Naive B cell (primary cell): ENCODE measurements around the gene TNK1. TPM values are rescaled to one million over a fixed set of nuclear protein-coding genes. Genes with fewer than 3 reads are reported as not detected.

ENCODE experiments used
- ATAC-seq, 2 donors: fragments of 150-1000 bp; cut with Tn5 transposase; 2 replicates each; pipeline ENCODE4 v1.10.0; 2021; ENCODE audit warnings: low read depth in 2 of 2, mild to moderate bottlenecking in 2 of 2, moderate library complexity in 2 of 2
- DNase-seq: peaks from one replicate; pipeline ENCODE4 v3.0.0; 2022
- H3K27ac Mint-ChIP-seq, 6 donors: one replicate each; pipeline ENCODE4 v1.8.0; 2020 to 2022; ENCODE audit warnings: mild to moderate bottlenecking in 6 of 6, mixed read lengths in 6 of 6, moderate library complexity in 5 of 6, inconsistent platforms in 2 of 6
- H3K27me3 Mint-ChIP-seq, 3 donors: one replicate each; pipeline ENCODE4 v1.8.0; 2021 to 2022; ENCODE audit warnings: mixed read lengths in 3 of 3, mild to moderate bottlenecking in 1 of 3
- H3K36me3 Mint-ChIP-seq, 2 donors: one replicate each; pipeline ENCODE4 v1.8.0; 2020 to 2022; ENCODE audit warnings: mixed read lengths in 2 of 2, inconsistent platforms in 1 of 2, mild to moderate bottlenecking in 1 of 2
- H3K4me1 Mint-ChIP-seq, 3 donors: one replicate each; pipeline ENCODE4 v1.8.0; 2020 to 2022; ENCODE audit warnings: mixed read lengths in 3 of 3, inconsistent platforms in 1 of 3, mild to moderate bottlenecking in 1 of 3, moderate library complexity in 1 of 3
- H3K4me3 Mint-ChIP-seq, 8 donors: one replicate each; pipeline ENCODE4 v1.8.0; 2020 to 2022; ENCODE audit warnings: mild to moderate bottlenecking in 8 of 8, mixed read lengths in 8 of 8, moderate library complexity in 8 of 8, inconsistent platforms in 2 of 8
- H3K9me3 Mint-ChIP-seq, 7 donors: one replicate each; pipeline ENCODE4 v1.8.0; 2020 to 2022; ENCODE audit warnings: mixed read lengths in 7 of 7, mild to moderate bottlenecking in 5 of 7, inconsistent platforms in 2 of 7, moderate library complexity in 1 of 7
- polyA plus RNA-seq, 6 donors: library from polyadenylated mRNA; unstranded; fragments of 300-500 nt; fragmentation: Illumina TruSeq; gene quantifications; one replicate each; pipeline ENCODE4 v1.2.3, GENCODE V29; 2021; ENCODE audit warnings: low read depth in 6 of 6

The TNK1 gene
- polyA plus RNA-seq, 6 donors from 2014 or later, result 1.2 to 4.2 (median 2.5) TPM

- no peaks in the 10 kb centered on the region for H3K27me3 Mint-ChIP-seq
These were observed 33.0 kb upstream of the TNK1 start for GRCh38 chr17:7347630-7348477.

GRCh38 chr17:7348478-7349242 is 32.2 kb upstream of the TNK1 start:
- Mint-ChIP-seq H3K4me1 (peaks cover 22 to 45% (median 35%) of the 10 kb centered on the region in 3 donors), H3K4me3 (peak overlapping the region in 2 of 8 donors; percentile 30 to 91)
- no peak for ATAC-seq

More at GRCh38 chr17:7347630-7348477, 33.0 kb upstream of the TNK1 start:
- H3K4me3 Mint-ChIP-seq, result no peak overlapping the region
- H3K9me3 Mint-ChIP-seq, result no peaks in the 10 kb centered on the region
- no peak for ATAC-seq
- no peak for DNase-seq
- peaks cover 20 to 41% (median 29%) of the 10 kb centered on the region in 3 donors for H3K4me1 Mint-ChIP-seq
- peak overlapping the region in 1 of 6 donors; percentile 57 for H3K27ac Mint-ChIP-seq
- peaks cover 0 to 7% of the 10 kb centered on the region in 2 donors for H3K36me3 Mint-ChIP-seq

GRCh38 chr17:7351665-7352502 is 29.0 kb upstream of the TNK1 start, which contains the start of gene KCTD11:
Gene KCTD11 (plus strand): TSS chr17:7352162.
- Mint-ChIP-seq H3K27ac (peak within 1 kb of the TSS in 5 of 6 donors; percentile 80 to 97 (median 93)), H3K9me3 (no peaks in the 10 kb centered on the region), H3K36me3 (no peaks in the 10 kb centered on the region), H3K27me3 (no peaks in the 10 kb centered on the region), H3K4me1 (peaks cover 36 to 53% (median 46%) of the 10 kb centered on the region in 3 donors), H3K4me3 (peak within 1 kb of the TSS; percentile 86 to 94 (median 92))
- peak; percentile 71 for DNase-seq
- peak; percentile 47 to 59 for ATAC-seq

More at GRCh38 chr17:7348478-7349242, 32.2 kb upstream of the TNK1 start:
- Mint-ChIP-seq H3K27me3 (no peaks in the 10 kb centered on the region), H3K9me3 (no peaks in the 10 kb centered on the region), H3K27ac (peak overlapping the region in 2 of 6 donors; percentile 28 to 64), H3K36me3 (peaks cover 0 to 7% of the 10 kb centered on the region in 2 donors)
- no peak for DNase-seq

GRCh38 chr17:7352503-7352889 is 28.4 kb upstream of the TNK1 start:
- Mint-ChIP-seq H3K36me3 (no peaks in the 10 kb centered on the region), H3K4me1 (peaks cover 36 to 53% (median 43%) of the 10 kb centered on the region in 3 donors), H3K27ac (peak overlapping the region in 5 of 6 donors; percentile 80 to 97 (median 90)), H3K4me3 (peak overlapping the region; percentile 86 to 94 (median 92)), H3K27me3 (no peaks in the 10 kb centered on the region), H3K9me3 (no peaks in the 10 kb centered on the region)
- no peak for DNase-seq
- ATAC-seq, result no peak

- peak overlapping the region in 5 of 6 donors; percentile 80 to 97 (median 90) for H3K27ac Mint-ChIP-seq
- H3K4me1 Mint-ChIP-seq, result peaks cover 36 to 53% (median 43%) of the 10 kb centered on the region in 3 donors
- H3K36me3 Mint-ChIP-seq, result no peaks in the 10 kb centered on the region
- H3K9me3 Mint-ChIP-seq, result no peaks in the 10 kb centered on the region
- no peak for DNase-seq
- peak overlapping the region; percentile 86 to 94 (median 92) for H3K4me3 Mint-ChIP-seq
- ATAC-seq, result no peak
- H3K27me3 Mint-ChIP-seq, result no peaks in the 10 kb centered on the region
These were observed 27.8 kb upstream of the TNK1 start for GRCh38 chr17:7352910-7353635.

- ATAC-seq (no peak), DNase-seq (no peak)
- Mint-ChIP-seq H3K9me3 (no peaks in the 10 kb centered on the region), H3K27me3 (peaks cover 0 to 3% (median 3%) of the 10 kb centered on the region in 3 donors), H3K4me3 (peak overlapping the region in 2 of 8 donors; percentile 54 to 91), H3K4me1 (peaks cover 36 to 47% (median 39%) of the 10 kb centered on the region in 3 donors), H3K36me3 (no peaks in the 10 kb centered on the region), H3K27ac (peak overlapping the region in 2 of 6 donors; percentile 79 to 87)
These were observed 26.5 kb upstream of the TNK1 start for GRCh38 chr17:7354262-7354843.

- peaks cover 0 to 8% (median 3%) of the 10 kb centered on the region in 3 donors for H3K27me3 Mint-ChIP-seq
- peak within 1 kb of the TSS in 6 of 8 donors; percentile 32 to 94 (median 79) for H3K4me3 Mint-ChIP-seq
- DNase-seq (no peak), ATAC-seq (no peak)
- H3K9me3 Mint-ChIP-seq, result no peaks in the 10 kb centered on the region
- no peaks in the 10 kb centered on the region for H3K36me3 Mint-ChIP-seq
- H3K4me1 Mint-ChIP-seq, result peaks cover 33 to 40% (median 36%) of the 10 kb centered on the region in 3 donors
- peak within 1 kb of the TSS in 4 of 6 donors; percentile 56 to 87 (median 80) for H3K27ac Mint-ChIP-seq
These were observed 25.8 kb upstream of the TNK1 start, which contains the start of gene TMEM95 for GRCh38 chr17:7355053-7355452. Gene TMEM95 (plus strand): TSS chr17:7355156. CDS start chr17:7355205, 49 bp downstream.

GRCh38 chr17:7355573-7355972 is 25.3 kb upstream of the TNK1 start:
- ATAC-seq (no peak), DNase-seq (no peak)
- H3K36me3 Mint-ChIP-seq, result no peaks in the 10 kb centered on the region
- peaks cover 32 to 36% (median 32%) of the 10 kb centered on the region in 3 donors for H3K4me1 Mint-ChIP-seq
- peaks cover 0 to 8% (median 3%) of the 10 kb centered on the region in 3 donors for H3K27me3 Mint-ChIP-seq
- H3K27ac Mint-ChIP-seq, result peak overlapping the region in 2 of 6 donors; percentile 26 to 56
- H3K4me3 Mint-ChIP-seq, result peak overlapping the region in 1 of 8 donors; percentile 61
- no peaks in the 10 kb centered on the region for H3K9me3 Mint-ChIP-seq

- Mint-ChIP-seq H3K4me1 (peaks cover 28 to 34% (median 31%) of the 10 kb centered on the region in 3 donors), H3K9me3 (no peaks in the 10 kb centered on the region), H3K36me3 (no peaks in the 10 kb centered on the region), H3K4me3 (peak overlapping the region in 2 of 8 donors; percentile 32 to 61), H3K27ac (peak overlapping the region in 2 of 6 donors; percentile 26 to 81), H3K27me3 (peaks cover 0 to 8% (median 3%) of the 10 kb centered on the region in 3 donors)
- peak; percentile 82 for DNase-seq
- peak; percentile 64 to 75 for ATAC-seq
These were observed 24.8 kb upstream of the TNK1 start for GRCh38 chr17:7356072-7356549.

GRCh38 chr17:7356756-7357155 is 24.1 kb upstream of the TNK1 start:
- peak overlapping the region in 1 of 6 donors; percentile 47 for H3K27ac Mint-ChIP-seq
- no peak for ATAC-seq
- H3K4me3 Mint-ChIP-seq, result peak overlapping the region in 1 of 8 donors; percentile 54
- peaks cover 26 to 30% (median 27%) of the 10 kb centered on the region in 3 donors for H3K4me1 Mint-ChIP-seq
- H3K9me3 Mint-ChIP-seq, result no peaks in the 10 kb centered on the region
- no peaks in the 10 kb centered on the region for H3K36me3 Mint-ChIP-seq
- peaks cover 0 to 14% (median 3%) of the 10 kb centered on the region in 3 donors for H3K27me3 Mint-ChIP-seq
- no peak for DNase-seq

- Mint-ChIP-seq H3K36me3 (no peaks in the 10 kb centered on the region), H3K27ac (no peak overlapping the region), H3K4me1 (peaks cover 24 to 28% (median 26%) of the 10 kb centered on the region in 3 donors), H3K27me3 (peaks cover 0 to 19% (median 3%) of the 10 kb centered on the region in 3 donors), H3K9me3 (no peaks in the 10 kb centered on the region), H3K4me3 (no peak overlapping the region)
- no peak for DNase-seq
- ATAC-seq, result no peak
These were observed 23.5 kb upstream of the TNK1 start for GRCh38 chr17:7357381-7357780.
